Superior temporal gyrus (tissue), 1 donor: ENCODE data around the gene HSPA9.

Experiments used
- DNase-seq: peaks from one replicate; pipeline ENCODE4 v3.0.0-alpha.2; 2016; ENCODE audit errors: extremely low spot score

HSPA9 gene

DNA sequence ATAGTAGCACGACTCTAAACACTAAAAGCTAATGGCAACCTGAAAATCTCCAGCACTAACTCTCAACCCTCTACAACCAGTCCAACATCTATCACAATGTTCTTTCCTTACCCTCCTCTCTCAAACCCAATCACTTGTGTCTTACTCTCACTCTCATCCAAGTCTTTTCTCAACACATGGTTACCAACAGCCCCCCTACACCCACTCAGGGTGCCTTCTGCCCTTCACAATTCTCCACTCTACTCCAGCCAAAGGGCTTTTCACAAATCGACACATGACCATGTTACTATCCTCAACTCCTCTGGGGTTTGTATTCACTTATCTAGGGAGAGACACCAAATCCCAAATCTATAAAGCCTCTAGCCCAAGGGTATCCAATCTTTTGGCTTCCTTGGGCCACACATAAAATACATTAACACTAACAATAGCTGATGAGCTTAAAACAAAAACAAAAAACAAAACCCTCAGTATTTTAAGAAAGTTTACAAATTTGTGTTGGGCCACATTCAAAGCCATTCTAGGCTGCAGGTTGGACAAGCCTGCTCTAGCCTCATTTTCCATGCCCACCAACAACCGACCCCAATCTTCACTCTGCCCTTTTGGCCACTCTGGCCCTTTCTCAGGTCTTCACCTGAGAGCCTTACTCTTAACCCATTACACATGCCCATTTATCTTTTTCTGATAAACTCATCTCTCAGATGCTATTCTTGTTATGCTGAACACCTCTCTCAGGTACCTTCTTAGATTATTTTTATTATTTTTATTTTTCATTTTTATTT is 11.7 kb downstream of the HSPA9 start:
- DNase-seq, result no peak

DNA sequence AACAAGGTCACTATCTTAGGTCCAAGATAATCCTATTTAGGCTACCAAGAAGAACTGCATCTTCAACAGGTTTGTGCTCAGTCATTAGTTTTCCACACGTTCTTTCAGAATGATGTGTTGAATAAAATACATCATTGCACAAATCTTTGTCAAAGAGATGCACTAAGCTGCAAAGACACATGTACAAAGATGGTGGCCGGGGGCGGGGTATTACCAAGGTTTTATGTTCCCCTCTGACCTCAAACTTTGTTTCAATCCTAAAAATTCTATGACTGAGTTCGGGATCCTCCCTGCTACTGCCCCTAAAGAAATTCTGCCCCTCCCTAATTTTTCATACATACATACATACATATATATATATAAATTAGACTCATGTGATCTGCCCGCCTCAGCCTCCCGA is 14.2 kb downstream of the HSPA9 start:
- DNase-seq, result no peak

DNA sequence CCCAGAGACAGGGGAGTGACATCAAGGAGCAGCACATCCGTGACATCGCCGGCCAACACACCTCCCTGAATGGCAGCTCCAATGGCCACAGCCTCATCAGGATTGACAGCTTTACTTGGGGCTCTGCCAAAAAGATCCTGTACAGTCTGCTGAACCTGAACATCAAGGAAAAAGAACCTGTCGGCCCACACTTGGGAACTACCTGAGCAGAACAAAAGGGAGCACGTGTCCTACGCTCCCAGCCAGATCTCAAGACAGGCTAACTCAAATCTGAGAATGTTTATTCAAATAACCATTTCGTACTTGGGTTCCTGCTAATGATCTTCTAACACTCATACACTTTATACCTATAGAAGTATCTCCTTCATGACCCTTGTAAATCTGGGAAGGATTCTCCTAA is 15.3 kb downstream of the HSPA9 start:
- no peak for DNase-seq

GRCh38 chr5:138557677-138558076 is 17.5 kb downstream of the HSPA9 start:
- DNase-seq, result no peak

- DNase-seq, result no peak
Measured at GRCh38 chr5:138554143-138554542, 21.1 kb downstream of the HSPA9 start.

DNA sequence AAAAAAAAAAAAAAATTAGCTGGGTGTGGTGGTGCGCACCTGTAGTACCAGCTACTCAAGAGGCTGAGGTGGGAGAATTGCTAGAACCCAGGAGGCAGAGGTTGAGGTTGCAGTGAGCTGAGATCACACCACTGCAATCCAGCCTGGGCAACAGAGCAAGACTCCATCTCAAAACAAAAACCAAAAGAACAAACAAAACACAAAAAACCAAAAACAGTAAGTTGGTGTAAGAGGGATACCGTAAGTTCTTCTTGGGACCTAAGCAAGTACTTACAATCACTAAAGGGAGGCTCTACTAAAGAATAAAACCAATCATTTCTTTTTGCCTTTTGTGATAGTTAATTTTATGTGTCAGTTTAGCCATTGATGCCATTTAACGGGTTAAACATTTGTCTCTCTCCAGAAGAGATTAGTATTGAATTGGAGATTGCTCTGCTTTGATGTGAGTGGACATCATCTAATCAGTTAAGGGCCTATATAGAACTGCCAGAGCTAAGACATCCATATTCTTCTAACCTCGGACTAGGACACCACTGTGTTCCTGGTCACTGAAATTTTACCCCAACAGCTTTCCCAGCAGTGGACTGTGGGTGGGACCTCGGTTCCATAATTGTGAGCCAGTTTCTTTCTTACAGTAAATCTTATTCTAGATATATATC is 21.6 kb downstream of the HSPA9 start:
- DNase-seq, result no peak

- DNase-seq, result no peak
Measured at GRCh38 chr5:138552657-138553056, 22.5 kb downstream of the HSPA9 start.

GRCh38 chr5:138549414-138549813 is 25.8 kb downstream of the HSPA9 start:
- no peak for DNase-seq

GRCh38 chr5:138545919-138546562 is 29.2 kb downstream of the HSPA9 start:
- DNase-seq, result no peak

GRCh38 chr5:138544181-138545134 is 30.7 kb downstream of the HSPA9 start:
- no peak for DNase-seq

- no peak for DNase-seq
Measured at GRCh38 chr5:138543730-138544104, 31.5 kb downstream of the HSPA9 start.

DNA sequence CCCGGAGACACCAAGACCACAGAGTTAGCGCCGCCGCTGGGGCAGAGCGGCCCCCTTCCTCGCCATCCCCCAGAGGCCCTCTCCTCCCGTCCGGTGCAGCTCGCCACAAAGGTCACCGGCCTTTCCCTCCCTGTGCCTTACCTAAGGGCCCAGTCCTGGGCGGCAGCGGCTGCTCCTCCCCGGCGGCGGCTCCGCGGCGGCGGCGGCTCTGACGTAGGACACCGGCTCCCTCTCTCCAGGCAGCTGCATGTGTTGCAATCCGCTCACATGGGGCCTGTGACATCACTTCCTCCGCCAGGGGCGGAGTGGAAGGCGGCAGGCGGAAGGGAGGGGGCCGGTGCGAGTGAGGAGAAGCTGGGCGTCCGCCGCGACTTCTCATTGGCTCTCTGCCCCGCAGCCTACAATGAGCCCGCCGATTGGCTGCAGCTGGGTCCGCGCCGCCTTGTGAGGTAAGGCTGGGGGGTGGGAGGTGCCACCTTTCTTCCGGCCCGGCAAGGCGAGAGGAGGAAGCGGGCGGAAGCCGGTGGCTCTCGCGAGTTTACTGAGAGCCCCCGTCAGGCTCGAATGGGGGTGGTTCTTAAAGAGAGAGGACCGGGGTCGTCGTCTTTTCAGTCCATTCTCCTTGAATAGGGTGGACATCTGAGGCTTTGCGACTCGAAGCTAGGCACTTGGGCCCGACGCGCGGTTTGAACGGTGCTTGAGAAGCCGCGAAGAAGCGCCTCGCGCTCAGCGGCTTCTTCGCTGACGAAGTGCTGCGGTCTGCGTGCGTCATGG is 32.1 kb downstream of the HSPA9 start, which contains the start of gene ETF1:
Gene ETF1 (minus strand): TSS at position 281 of the 774 bp plus-strand sequence. CDS start 318 bp downstream, outside the sequence.
- peak; percentile 99 for DNase-seq

GRCh38 chr5:138542180-138542955 is 32.8 kb downstream of the HSPA9 start:
- DNase-seq, result no peak

GRCh38 chr5:138541511-138542179 is 33.6 kb downstream of the HSPA9 start:
- DNase-seq, result no peak

GRCh38 chr5:138539791-138540190 is 35.4 kb downstream of the HSPA9 start:
- no peak for DNase-seq

- no peak for DNase-seq
Measured at GRCh38 chr5:138538943-138539627, 36.1 kb downstream of the HSPA9 start.

GRCh38 chr5:138536665-138537315 is 38.4 kb downstream of the HSPA9 start:
- DNase-seq, result no peak

GRCh38 chr5:138536215-138536614 is 39.0 kb downstream of the HSPA9 start:
- DNase-seq, result no peak
